ENCODE data around the gene SAP25.
A peak's percentile ranks its signal among the peaks of the same experiment; 100 is the strongest.
"Not testable (repeated sequence)": the region's sequence is repeated elsewhere in the genome, so short reads cannot be mapped to it uniquely, and the experiment has no call there.

Gene SAP25

GRCh38 chr7:100556541-100556940 lies 17.2 kb downstream of the SAP25 start:
- DNase-seq = no peak

- no peak for DNase-seq
Observed at GRCh38 chr7:100555701-100556100, 18.0 kb downstream of the SAP25 start.

DNA sequence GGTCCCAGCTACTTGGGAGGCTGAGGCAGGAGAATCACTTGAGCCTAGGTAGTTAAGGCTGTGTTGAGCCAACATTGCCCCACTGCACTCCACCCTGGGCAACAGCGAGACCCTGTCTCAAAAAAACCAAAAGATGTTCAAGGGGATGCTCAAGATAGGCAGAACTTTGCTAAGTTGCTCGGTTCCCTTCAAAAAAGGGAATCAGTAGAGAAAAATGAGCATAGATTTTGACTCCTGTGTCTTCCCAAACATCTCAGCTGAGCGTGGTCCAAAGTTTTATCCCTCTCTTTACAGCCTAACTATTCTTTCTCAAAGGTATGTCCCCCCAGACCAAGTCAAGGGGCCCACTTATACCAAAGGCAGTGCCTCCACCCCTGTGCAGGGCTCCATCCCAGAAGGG lies 20.7 kb downstream of the SAP25 start:
- no peak for DNase-seq

DNA sequence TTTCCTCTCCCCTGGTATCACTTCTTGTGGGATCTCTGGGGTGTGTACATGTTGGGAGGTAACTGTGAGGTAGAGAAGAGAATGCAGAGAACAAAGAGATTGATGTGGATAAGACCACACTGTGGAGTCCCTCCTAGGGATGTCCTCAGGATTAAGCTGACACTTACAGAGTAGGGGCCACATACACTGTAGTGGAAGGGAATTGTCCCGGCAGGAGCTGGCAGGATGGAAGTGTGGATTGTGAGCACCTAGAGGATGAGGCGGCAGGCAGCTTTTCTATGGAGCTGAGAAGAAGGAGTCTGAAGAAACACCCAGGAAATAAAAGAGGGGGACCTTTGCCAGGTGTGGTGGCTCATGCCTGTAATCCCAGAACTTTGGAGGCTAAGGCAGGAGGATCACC lies 21.2 kb downstream of the SAP25 start:
- DNase-seq = no peak

- not testable (repeated sequence) for DNase-seq
Observed at GRCh38 chr7:100548446-100548845, 25.3 kb downstream of the SAP25 start.

DNA sequence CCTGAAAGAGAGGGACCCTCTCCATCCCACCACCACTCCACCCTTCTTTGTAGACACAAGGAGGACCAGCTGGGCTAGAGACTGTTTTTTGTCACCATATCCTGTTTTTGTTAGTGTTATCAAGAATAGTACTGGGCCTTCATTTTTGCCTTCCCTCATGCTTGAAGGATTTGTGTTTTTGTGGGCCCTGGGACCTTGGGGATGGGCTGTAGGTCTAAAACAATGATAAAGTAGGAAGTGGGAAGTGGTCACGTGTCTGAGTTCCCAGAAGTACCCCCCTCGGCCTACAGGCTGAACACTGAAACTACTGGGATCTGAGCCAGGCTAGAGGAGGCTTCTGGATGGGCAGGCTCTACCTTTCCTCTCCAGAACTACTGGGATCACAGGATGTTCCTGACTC lies 25.8 kb downstream of the SAP25 start:
- DNase-seq = no peak

DNA sequence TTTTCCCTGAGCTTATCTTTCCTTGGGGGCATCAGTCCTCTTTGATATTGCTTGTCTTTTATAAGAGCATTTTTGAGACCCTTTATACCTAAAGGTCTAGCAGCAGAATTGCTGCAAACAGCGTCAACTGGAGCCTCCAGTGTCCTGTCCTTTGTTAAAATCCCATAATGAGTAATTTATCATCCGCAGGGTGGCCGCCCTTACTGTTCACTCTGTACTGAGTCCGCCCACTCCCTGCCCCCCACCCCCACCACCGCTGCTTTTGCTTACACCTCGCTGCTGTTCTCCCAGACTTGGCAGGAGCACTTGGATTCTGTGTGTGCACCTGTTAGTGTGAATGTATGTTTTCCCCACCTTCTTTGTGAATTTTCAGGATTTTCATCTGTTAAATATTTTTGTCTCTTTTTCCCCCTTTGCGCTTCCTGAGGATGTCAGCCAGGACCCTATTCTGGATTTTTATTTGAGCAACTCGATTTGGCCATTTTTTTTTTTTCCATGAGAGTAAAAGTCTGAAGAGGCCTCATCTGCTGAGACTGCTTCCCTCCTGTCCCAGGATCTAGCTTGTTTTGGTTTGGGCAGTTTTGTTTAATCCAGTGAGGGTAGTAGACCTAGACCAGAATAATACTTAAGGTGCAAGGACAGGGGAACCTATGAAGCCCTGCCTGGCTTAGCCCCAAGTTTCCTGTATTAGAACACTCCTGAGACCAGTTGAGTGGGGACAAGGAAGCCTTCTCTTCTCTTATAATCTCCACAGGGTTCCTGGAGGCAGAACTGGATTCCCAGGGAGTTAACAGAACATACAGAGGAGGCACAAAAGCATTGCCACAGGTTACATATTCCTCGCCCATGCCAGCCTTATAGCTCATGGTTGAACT lies 26.5 kb downstream of the SAP25 start:
- DNase-seq = no peak

GRCh38 chr7:100546129-100546925 lies 27.4 kb downstream of the SAP25 start:
- peak; percentile 56 for DNase-seq

GRCh38 chr7:100545360-100546128 lies 28.2 kb downstream of the SAP25 start:
- no peak for DNase-seq

GRCh38 chr7:100544967-100545359 lies 28.7 kb downstream of the SAP25 start:
- no peak for DNase-seq

- DNase-seq = no peak
Observed at GRCh38 chr7:100544386-100544785, 29.3 kb downstream of the SAP25 start.

GRCh38 chr7:100543586-100543985 lies 30.1 kb downstream of the SAP25 start:
- no peak for DNase-seq

- not testable (repeated sequence) for DNase-seq
Observed at GRCh38 chr7:100541309-100541708, 32.4 kb downstream of the SAP25 start.

DNA sequence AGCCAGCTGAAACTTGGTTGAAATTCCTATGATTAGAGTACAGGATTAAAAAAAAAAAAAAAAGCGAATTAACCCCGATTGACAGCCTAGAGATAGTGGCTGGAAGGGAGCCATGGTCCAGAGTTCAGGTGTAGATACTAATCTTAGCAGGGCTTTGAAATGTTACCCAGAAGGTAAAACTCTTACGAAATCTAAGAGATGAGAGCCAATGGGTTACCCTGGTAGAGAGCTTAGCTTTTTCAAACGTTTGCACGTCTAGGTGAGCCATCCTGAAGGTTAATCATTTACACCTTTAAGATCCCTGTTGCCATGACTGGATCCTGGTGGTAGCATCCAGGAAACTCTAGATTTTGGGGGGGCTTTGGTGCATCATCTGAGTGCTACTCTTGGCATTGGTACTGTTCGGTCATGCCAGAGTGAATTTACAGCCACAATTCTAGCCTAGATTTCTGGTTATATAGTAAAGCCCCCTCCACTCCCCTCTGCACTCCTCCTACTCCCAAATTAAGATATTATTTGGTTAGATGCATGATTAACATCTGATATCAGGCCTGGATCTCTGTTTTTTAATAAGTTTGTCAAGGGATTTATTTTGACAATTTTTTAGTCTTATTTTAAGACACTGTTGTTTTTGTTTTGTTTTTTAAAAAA lies 33.5 kb downstream of the SAP25 start:
- no peak for DNase-seq

DNA sequence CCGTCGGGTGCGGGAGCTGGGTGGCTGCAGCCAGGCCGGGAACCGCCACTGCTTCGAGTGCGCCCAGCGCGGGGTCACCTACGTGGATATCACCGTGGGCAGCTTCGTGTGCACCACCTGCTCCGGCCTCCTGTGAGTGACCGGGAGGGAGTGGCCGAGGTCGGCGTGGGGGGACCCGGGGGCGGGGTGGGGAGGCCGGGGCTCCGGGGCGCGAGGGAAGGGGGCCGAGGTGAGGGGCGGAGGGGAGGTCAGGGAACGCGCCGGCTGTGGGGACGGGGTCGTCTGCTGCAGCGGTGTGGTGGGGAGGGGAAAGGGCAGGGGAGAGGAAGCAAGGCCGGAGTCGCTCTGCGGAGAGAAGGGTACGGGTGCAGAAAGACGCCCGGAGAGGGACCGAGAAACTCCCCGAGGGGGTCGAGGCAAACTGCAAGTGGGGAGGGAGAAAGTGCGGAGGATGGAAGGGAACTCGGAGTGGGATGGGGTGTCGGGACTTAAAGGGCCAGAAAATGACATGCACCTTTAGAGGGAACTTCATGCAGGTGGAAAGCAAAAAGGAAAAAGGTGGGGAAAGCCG lies 34.2 kb downstream of the SAP25 start:
- DNase-seq = no peak

DNA sequence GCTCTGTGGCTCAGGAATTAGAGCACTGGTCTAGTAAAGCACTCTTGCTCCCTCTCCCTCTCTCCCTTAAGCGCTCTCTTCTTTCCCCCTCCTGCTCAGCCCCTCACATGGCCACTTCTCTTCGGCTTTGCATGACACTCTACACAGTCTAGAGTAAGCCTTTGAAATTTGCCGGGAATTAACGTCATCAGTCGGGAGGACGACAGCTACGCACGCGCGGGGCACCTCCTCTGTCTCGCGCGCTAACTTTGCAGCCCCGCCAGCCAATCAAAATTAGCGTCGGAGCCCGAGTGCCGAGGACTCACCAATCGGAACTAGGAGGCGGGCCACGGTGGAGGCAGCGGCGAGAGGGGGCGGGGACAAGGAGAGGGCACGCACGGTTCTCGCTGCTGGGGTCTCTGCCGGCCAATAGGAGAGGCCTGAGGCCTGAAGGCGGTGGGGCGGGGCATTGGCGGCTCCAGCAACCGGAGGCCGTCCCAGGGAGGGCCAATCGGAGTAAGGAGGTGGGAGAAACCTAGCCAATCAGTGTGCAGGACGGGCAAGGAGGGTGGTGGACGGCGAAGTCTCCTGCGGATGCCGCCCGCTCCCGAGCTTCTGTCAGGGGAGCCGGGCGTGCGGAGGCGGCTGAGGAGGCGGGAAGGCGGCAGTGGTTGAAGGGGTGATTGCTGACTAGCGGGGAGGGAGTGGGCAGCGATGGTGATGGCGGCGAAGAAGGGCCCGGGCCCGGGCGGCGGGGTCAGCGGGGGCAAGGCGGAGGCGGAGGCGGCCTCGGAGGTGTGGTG lies 34.9 kb downstream of the SAP25 start, which contains the start of gene AGFG2:
Gene AGFG2, plus strand, starts transcription at position 550 of the 782 bp plus-strand sequence. Its CDS starts 144 bp downstream, at position 694.
- DNase-seq = peak; percentile 100

DNA sequence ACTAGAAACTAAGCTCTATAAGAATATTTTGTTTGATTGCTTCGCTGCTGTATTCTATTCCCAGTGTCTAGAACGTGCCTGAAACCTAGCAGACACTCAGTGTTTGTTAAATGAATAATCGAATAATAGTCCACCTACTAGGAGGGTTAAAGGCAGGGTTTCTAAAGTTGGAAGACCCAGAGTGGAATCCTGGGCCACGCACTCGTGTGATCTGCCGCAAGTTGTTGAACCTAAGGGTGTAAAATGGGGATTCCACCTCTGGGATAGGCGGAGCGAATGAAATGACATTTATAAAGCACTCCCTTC lies 35.4 kb downstream of the SAP25 start:
- DNase-seq = no peak

GRCh38 chr7:100536695-100537094 lies 37.0 kb downstream of the SAP25 start:
- not testable (repeated sequence) for DNase-seq

DNA sequence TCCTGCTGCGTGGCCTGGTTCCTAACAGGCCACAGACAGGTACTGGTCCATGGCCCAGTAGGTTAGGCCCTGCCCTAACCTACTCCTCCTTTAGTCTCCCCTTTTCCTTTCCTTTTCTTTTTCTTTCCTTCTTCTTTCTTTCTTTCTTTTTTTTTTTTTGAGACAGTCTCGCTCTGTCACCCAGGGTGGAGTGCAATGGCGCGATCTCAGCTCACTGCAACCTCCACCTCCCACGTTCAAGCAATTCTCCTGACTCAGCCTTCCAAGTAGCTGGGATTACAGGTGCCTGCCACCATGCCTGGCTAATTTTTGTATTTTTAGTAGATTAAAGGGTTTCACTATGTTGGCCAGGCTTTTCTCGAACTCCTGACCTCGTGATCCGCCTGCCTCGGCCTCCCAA lies 37.7 kb downstream of the SAP25 start:
- DNase-seq = not testable (repeated sequence)

DNA sequence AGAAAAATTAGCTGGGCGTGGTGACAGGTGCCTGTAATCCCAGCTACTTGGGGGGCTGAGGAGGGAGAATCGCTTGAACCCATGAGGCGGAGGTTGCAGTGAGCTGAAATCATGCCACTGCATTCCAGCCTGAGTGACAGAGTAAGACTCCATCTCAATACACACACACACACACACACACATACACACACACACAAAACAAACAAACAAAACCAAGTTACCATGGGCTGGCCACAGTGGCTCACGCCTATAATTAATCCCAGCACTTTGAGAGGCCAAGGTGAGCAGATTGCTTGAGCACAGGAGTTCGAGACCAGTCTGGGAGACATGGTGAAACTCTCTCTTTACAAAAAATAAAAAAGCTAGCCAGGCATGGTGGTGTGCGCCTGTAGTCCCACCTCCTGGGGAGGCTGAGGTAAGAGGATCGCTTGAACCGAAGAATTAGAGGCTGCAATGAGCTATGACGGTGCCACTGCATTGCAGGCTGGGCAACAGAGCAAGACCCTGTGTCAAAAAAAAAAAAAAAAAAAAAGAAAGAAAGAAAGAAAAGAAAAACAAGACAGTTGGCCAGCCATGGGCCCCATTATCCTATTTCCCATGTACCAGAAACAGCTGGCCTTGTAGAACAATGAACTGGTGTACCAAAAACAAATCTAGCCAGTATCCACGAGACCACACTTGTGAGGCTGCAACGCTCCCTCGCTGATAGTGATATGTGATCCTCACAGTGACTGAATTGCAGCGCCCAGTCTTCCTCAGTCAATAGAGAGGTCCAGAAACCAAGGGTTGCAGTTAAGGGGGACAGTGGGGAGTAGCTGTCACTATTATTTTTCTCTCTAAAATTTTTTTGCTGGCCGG lies 41.3 kb downstream of the SAP25 start:
- DNase-seq = no peak

Measured in central memory CD4-positive, alpha-beta T cell (primary cell).